Measurements from ENCODE around the gene C2orf42. TPM values are rescaled to one million over a fixed set of nuclear protein-coding genes. Genes with fewer than 3 reads are reported as not detected.

Gene C2orf42
- total and polyA plus RNA-seq, 5 experiments from 2014 or later: 19.6 to 40.3 (median 31.1) TPM

DNA sequence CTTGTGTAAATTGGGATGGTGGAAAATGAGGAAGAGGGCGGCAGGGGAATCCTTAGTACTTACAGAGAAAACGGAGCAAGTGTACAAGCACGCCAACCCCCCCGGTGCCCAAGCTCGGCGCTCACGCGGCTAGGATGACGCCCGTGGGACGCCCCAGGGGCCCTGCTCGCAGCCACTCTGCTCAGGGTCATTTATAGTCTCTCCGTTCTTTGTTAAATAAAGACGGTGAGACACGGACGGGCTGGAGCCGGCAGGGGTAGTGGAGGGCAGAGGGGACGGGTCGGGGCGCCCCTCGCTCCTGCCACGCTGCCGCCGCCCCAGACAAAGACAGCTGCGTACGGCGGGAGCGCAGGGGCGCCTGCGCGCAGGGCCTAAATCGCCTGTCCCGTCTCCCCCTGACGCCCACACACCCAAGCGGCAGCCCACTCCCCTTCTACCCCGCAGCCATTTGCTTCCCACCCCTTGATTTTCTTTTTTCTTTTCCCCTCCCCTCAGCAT is 65.8 kb downstream of the C2orf42 start:
- Mint-ChIP-seq H3K9me3 (no peaks in the 10 kb centered on the region), H3K27ac (peak overlapping the region; percentile 99 to 100 (median 100)), H3K4me3 (peak overlapping the region; percentile 90 to 99 (median 97)), H3K36me3 (no peaks in the 10 kb centered on the region), H3K27me3 (no peaks in the 10 kb centered on the region), H3K4me1 (peaks cover 33 to 86% (median 81%) of the 10 kb centered on the region in 4 donors)
- ATAC-seq: peak; percentile 63 to 71
- DNase-seq: peak in 9 of 10 donors; percentile 49 to 84 (median 65)
- POLR2A ChIA-PET: interaction anchor here (0.6 to 25.8 kb wide), 16 partner anchors 10 to 483 kb away, joined by 3 to 1727 read pairs (median 6); partner anchors contain the start of genes MXD1 and PCBP1

DNA sequence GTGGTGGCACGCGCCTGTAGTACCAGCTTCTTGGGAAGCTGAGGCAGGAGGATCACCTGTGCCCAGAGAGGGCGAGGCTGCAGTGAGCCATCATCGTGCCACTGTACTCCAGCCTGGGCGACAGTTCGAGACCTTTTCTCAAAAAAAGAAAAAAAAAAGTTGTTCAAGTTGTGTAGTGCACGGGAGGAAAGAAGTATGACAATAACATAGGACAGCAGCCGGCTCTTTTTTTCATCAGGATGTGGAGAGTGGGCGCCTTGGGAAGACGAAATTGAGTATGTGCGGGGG is 67.0 kb downstream of the C2orf42 start:
- Mint-ChIP-seq H3K36me3 (no peaks in the 10 kb centered on the region), H3K4me3 (peak overlapping the region; percentile 90 to 99 (median 97)), H3K27ac (peak overlapping the region; percentile 99 to 100 (median 100)), H3K27me3 (no peaks in the 10 kb centered on the region), H3K9me3 (no peaks in the 10 kb centered on the region), H3K4me1 (peaks cover 33 to 88% (median 83%) of the 10 kb centered on the region in 4 donors)
- DNase-seq: no peak
- peak in 1 of 2 donors; percentile 24 for ATAC-seq
- POLR2A ChIA-PET: interaction anchor here (0.6 to 25.8 kb wide), 15 partner anchors 8 to 295 kb away, joined by 3 to 1727 read pairs (median 5); partner anchors contain the start of genes C2orf42, MXD1 and PCBP1

GRCh38 chr2:70123051-70123828 is 67.6 kb downstream of the C2orf42 start:
- Mint-ChIP-seq H3K4me3 (peak overlapping the region; percentile 90 to 99 (median 97)), H3K36me3 (no peaks in the 10 kb centered on the region), H3K27me3 (no peaks in the 10 kb centered on the region), H3K27ac (peak overlapping the region; percentile 99 to 100 (median 100)), H3K4me1 (peaks cover 34 to 86% (median 83%) of the 10 kb centered on the region in 4 donors), H3K9me3 (no peaks in the 10 kb centered on the region)
- POLR2A ChIA-PET: interaction anchor here (0.7 to 25.8 kb wide), 13 partner anchors 8 to 360 kb away, joined by 3 to 1727 read pairs (median 11); partner anchors contain the start of genes C2orf42, MXD1 and PCBP1
- no peak for ATAC-seq
- no peak for DNase-seq

DNA sequence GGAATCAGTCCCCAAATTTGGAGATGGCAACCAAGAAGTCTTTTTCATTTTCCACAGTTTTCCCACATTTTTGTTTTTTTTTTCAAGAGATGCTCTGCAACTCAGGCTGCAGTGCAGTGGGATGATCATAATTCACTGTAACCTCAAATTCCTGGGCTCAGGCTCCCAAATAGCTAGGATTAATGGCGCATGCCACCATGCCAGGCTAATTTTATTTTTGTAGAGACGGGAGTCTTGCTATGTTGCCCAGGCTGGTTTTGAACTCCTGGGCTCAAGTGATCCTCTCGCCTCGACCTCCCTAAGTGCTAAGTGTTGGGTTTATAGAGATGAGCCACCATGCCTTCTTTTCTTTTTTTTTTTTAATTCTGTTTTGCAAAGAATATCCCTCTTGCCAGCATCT is 68.3 kb downstream of the C2orf42 start:
- Mint-ChIP-seq H3K4me3 (peak overlapping the region in 6 of 10 donors; percentile 81 to 99 (median 97)), H3K36me3 (no peaks in the 10 kb centered on the region), H3K27ac (peak overlapping the region; percentile 67 to 100 (median 99)), H3K4me1 (peaks cover 33 to 80% (median 78%) of the 10 kb centered on the region in 4 donors), H3K27me3 (no peaks in the 10 kb centered on the region), H3K9me3 (no peaks in the 10 kb centered on the region)
- POLR2A ChIA-PET: interaction anchor here (0.7 to 25.8 kb wide), 7 partner anchors 14 to 360 kb away, joined by 3 to 1727 read pairs (median 11); partner anchors contain the start of gene PCBP1
- ATAC-seq (no peak), DNase-seq (no peak)

DNA sequence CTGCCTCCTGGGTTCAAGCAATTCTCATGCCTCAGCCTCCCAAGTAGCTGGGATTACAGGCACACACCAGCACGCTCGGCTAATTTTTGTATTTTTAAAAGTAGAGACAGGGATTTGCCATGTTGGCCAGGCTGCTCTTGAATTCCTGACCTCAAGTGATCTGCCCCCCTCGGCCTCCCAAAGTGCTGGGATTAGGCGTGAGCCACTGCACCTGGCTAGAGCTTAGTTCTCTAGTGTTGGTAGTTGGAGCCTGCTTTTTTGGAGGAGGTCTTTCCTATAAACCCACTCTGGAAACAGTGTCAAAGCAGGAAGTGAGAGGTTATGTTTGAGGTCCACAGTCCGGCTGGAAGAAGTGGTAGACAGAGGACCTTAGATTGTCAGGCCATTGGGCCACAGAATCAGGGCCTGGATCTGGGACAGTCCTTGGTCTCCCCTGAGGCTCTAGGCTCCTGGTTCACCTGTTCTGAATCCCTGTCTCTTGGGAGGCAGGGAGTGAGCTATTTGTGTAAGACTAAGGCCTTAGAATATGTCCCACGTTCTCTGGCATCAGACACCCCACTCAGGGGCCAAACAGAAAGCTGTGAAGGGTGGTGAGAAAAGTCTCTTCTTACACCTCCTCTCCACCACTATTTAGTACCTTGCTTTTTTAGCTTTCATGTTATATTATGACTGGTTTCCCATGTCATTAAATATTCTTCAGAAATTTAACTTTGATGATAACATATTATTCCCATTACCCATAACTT is 69.0 kb downstream of the C2orf42 start:
- POLR2A ChIA-PET: interaction anchor here (0.7 to 25.8 kb wide), 5 partner anchors 13 to 207 kb away, joined by 3 to 1727 read pairs (median 286); partner anchors contain the start of gene PCBP1
- no peak for DNase-seq
- Mint-ChIP-seq H3K27ac (peak overlapping the region; percentile 63 to 100 (median 92)), H3K36me3 (no peaks in the 10 kb centered on the region), H3K27me3 (no peaks in the 10 kb centered on the region), H3K4me1 (peaks cover 34 to 81% (median 78%) of the 10 kb centered on the region in 4 donors), H3K4me3 (peak overlapping the region in 4 of 10 donors; percentile 18 to 46 (median 32)), H3K9me3 (no peaks in the 10 kb centered on the region)
- no peak for ATAC-seq

DNA sequence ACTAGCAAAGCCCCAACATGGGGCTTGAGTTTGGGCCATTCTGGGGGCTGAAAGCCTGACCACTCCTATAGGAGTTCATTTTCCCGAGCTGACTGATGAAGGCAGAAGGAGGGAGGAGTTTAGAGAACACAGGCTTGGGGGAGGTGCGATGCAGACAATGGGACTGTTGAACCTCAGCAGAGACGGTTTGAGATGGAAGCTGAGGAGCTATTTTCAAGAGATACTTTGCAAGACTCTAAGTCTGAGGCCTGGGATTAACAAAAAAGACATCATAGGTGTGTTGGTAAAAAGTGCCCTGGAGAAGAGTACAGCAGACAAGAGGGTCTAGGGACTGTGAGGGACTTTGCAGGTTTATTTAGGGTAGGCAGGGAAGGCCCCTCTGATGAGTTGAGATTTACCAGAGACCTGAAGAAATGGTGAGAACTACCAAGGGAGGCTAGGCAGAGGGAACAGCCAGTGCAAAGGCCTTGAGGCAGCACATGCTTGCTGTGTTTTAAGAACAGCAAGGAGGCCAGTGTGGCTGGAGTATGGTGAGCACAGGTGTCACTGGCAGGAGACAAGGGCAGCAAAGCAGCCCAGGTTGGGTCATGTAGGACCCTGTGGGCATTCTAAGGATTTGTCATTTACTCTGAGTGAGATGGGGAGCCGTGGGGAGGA is 71.9 kb downstream of the C2orf42 start:
- Mint-ChIP-seq H3K4me3 (peak overlapping the region in 5 of 10 donors; percentile 2 to 56 (median 30)), H3K9me3 (no peaks in the 10 kb centered on the region), H3K27ac (peak overlapping the region; percentile 43 to 94 (median 76)), H3K36me3 (no peaks in the 10 kb centered on the region), H3K27me3 (no peaks in the 10 kb centered on the region), H3K4me1 (peaks cover 20 to 74% (median 66%) of the 10 kb centered on the region in 4 donors)
- DNase-seq (no peak), ATAC-seq (no peak)
- POLR2A ChIA-PET: interaction anchor here (0.6 to 16.4 kb wide), 6 partner anchors 9 to 456 kb away, joined by 3 to 621 read pairs (median 6); partner anchors contain the start of genes MXD1 and PCBP1

DNA sequence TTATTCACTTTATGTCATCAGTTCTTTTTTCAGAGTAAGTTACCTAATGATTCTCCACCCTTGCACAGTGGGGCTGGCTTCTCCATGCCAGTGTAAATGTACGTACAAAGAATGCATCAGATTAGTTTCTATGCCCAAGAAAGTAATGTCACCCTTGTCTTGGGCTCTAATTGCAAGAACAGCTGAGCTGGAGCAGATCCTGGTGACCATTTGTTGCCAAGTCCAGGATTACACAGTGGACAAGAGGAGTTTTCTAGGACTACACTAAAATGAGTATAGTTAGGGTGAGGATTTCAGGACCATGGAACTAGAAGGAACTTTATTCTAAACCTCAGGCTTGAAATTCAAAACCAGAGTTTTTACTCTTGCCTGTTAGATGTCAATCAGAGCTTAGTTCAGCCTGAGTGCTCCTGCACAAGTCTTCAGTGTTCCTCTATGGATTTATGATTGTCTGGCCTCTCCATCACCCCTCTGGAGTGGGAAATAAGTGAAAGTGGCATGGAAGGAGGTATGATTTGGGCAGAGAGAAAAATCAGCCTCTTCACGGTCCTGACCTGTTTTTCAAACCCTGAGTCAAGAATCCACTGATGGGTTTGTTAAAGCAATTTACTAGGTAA is 73.8 kb downstream of the C2orf42 start:
- POLR2A ChIA-PET: interaction anchor here (1.2 to 16.4 kb wide), 8 partner anchors 9 to 29 kb away, joined by 3 to 621 read pairs (median 9); partner anchors contain the start of gene PCBP1
- no peaks in the 10 kb centered on the region for H3K36me3 Mint-ChIP-seq
- no peak for DNase-seq
- no peak overlapping the region for H3K4me3 Mint-ChIP-seq
- H3K9me3 Mint-ChIP-seq: no peaks in the 10 kb centered on the region
- H3K4me1 Mint-ChIP-seq: peaks cover 17 to 67% (median 60%) of the 10 kb centered on the region in 4 donors
- no peaks in the 10 kb centered on the region for H3K27me3 Mint-ChIP-seq
- peak overlapping the region in 8 of 10 donors; percentile 19 to 86 (median 70) for H3K27ac Mint-ChIP-seq
- ATAC-seq: no peak

DNA sequence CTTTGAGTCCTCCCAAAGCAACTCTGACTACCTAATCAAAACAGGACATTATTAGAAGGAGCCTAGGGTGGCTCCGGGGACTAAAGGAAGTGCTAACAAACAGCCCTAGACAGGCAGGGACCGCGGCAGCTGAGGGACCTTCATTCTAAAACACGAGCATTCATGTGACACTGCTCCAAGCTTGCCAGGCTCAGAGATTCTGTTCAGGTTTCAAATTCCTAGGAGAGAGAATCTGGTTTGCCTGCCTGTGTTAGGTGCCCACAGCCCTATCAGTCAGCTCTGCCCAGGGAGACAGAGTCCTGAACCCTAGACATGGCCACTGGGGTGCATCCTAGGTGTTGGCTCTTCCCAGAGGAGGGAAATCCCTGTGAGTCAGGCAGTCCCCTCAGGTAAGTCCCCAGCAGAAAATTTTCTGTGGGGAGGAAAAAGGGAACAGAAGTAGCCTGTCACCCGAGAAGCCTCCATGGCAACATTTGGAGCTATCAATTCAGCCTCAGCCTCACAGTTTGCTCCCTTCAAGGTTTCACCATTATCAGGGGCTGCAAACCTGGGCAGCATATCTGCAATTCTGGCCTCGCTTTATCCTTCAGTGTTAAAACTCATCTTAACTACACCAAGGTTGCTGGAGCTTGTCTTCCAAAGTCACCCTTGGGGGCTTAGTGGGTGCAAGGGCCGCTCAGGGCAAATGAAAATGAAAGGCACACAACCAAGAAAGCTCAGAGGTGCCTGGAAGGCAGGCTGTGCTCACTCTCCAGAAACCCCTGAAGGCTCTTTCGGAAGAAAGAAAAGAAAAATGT is 75.0 kb downstream of the C2orf42 start:
- no peaks in the 10 kb centered on the region for H3K36me3 Mint-ChIP-seq
- peaks cover 17 to 67% (median 58%) of the 10 kb centered on the region in 4 donors for H3K4me1 Mint-ChIP-seq
- H3K27ac Mint-ChIP-seq: peak overlapping the region in 8 of 10 donors; percentile 27 to 86 (median 63)
- H3K27me3 Mint-ChIP-seq: no peaks in the 10 kb centered on the region
- ATAC-seq (peak; percentile 53 to 55), DNase-seq (no peak)
- no peaks in the 10 kb centered on the region for H3K9me3 Mint-ChIP-seq
- POLR2A ChIA-PET: interaction anchor here (0.6 to 16.4 kb wide), 14 partner anchors 8 to 201 kb away, joined by 3 to 621 read pairs (median 9); partner anchors contain the start of genes C2orf42 and PCBP1
- H3K4me3 Mint-ChIP-seq: peak overlapping the region; percentile 12 to 61 (median 29)

GRCh38 chr2:70113359-70114070 is 77.3 kb downstream of the C2orf42 start:
- Mint-ChIP-seq H3K4me3 (peak overlapping the region in 2 of 10 donors; percentile 26 to 33), H3K36me3 (no peaks in the 10 kb centered on the region), H3K27me3 (no peaks in the 10 kb centered on the region), H3K4me1 (peaks cover 14 to 72% (median 61%) of the 10 kb centered on the region in 4 donors), H3K9me3 (no peaks in the 10 kb centered on the region), H3K27ac (peak overlapping the region in 8 of 10 donors; percentile 11 to 86 (median 62))
- ATAC-seq (no peak), DNase-seq (no peak)
- POLR2A ChIA-PET: interaction anchor here (0.7 to 16.4 kb wide), 4 partner anchors 11 to 128 kb away, joined by 5 to 621 read pairs (median 294); partner anchors contain the start of gene PCBP1
